Measurements from ENCODE around the gene NFIB.

GRCh38 chr9:14214065-14214684 is 99.8 kb downstream of the NFIB start:
- no peak for TF ChIP-seq RAD21 (IDR thresholded peaks at IDR 0.05; ENCODE audit: insufficient read depth, low read depth, low read length)
- no peak for TF ChIP-seq SREBF2 (IDR thresholded peaks at IDR 0.05; ENCODE audit: low read length)
- TF ChIP-seq CTCF (IDR thresholded peaks at IDR 0.05 in 2 of 3, conservative IDR thresholded peaks at IDR 0.05 in 1 of 3; ENCODE audit: control insufficient read depth in 2 of 3, extremely low read depth in 1 of 3, insufficient read depth in 1 of 3, low read depth in 3 of 3, low read length in 3 of 3) = no peak
- TF ChIP-seq EZH2 (IDR thresholded peaks at IDR 0.05; ENCODE audit: borderline replicate concordance, control insufficient read depth, low read depth, low read length) = no peak
- TF ChIP-seq FOXK2 (IDR thresholded peaks at IDR 0.05) = no peak
- no peak for TF ChIP-seq FOXM1 (IDR thresholded peaks at IDR 0.05; ENCODE audit: low read depth, low read length)
- no peak for TF ChIP-seq POLR2AphosphoS2 (IDR thresholded peaks at IDR 0.05; ENCODE audit: low read depth, low read length)

All from GM12878 (cell line).